Mesothelial cell of epicardium (in vitro differentiated cells): ENCODE results near the gene DNAH17. TPM values are rescaled to one million over a fixed set of nuclear protein-coding genes. Genes with fewer than 3 reads are reported as not detected.

ENCODE experiments used
- DNase-seq, 2 experiments: peaks; one replicate each; pipeline ENCODE4 v3.0.0; 2021; ENCODE audit warnings: low spot score in 2 of 2; ENCODE audit not compliant: unreplicated experiment in 2 of 2
- H3K27ac Mint-ChIP-seq: 2 replicates; pipeline ENCODE4 v1.8.0; 2021; ENCODE audit warnings: mixed read lengths
- H3K27me3 Mint-ChIP-seq: 2 replicates; pipeline ENCODE4 v1.8.0; 2021; ENCODE audit warnings: low read depth, mixed read lengths
- H3K36me3 Mint-ChIP-seq: 2 replicates; pipeline ENCODE4 v1.8.0; 2021; ENCODE audit warnings: mixed read lengths
- H3K4me1 Mint-ChIP-seq: 2 replicates; pipeline ENCODE4 v1.8.0; 2021; ENCODE audit warnings: mixed read lengths
- H3K4me3 Mint-ChIP-seq: 2 replicates; pipeline ENCODE4 v1.8.0; 2021; ENCODE audit warnings: mild to moderate bottlenecking, moderate library complexity, mixed read lengths
- H3K9me3 Mint-ChIP-seq: 2 replicates; pipeline ENCODE4 v1.8.0; 2021; ENCODE audit warnings: mixed read lengths
- CTCF ChIP-seq: fragments of 200-600 bp; sonication (generic); IDR thresholded peaks from one replicate; pipeline ENCODE4 v1.5.0; 2021; ENCODE audit warnings: antibody characterized with exemption; ENCODE audit not compliant: unreplicated experiment
- total RNA-seq: library from RNA; stranded (reverse); gene quantifications from 3 replicates; pipeline ENCODE4 v1.2.1, GENCODE V29; 2021

Gene DNAH17
- total RNA-seq, 1 donor from 2014 or later = 0.87 TPM

GRCh38 chr17:78428025-78428575, 149.1 kb downstream of the DNAH17 start:
- Mint-ChIP-seq H3K27ac (peak overlapping the region; percentile 76), H3K9me3 (no peaks in the 10 kb centered on the region), H3K4me1 (peaks cover 12% of the 10 kb centered on the region), H3K4me3 (no peak overlapping the region), H3K36me3 (peaks cover 12% of the 10 kb centered on the region), H3K27me3 (no peaks in the 10 kb centered on the region)
- no peak for DNase-seq
- TF ChIP-seq CTCF = no peak

- no peaks in the 10 kb centered on the region for H3K9me3 Mint-ChIP-seq
- H3K36me3 Mint-ChIP-seq = peaks cover 14% of the 10 kb centered on the region
- no peak for TF ChIP-seq CTCF
- H3K27me3 Mint-ChIP-seq = no peaks in the 10 kb centered on the region
- DNase-seq = no peak
- no peak overlapping the region for H3K27ac Mint-ChIP-seq
- H3K4me1 Mint-ChIP-seq = peaks cover 12% of the 10 kb centered on the region
- H3K4me3 Mint-ChIP-seq = no peak overlapping the region
These were observed 150.1 kb downstream of the DNAH17 start for GRCh38 chr17:78427140-78427539.

- Mint-ChIP-seq H3K27me3 (no peaks in the 10 kb centered on the region), H3K27ac (no peak overlapping the region), H3K4me3 (no peak overlapping the region), H3K36me3 (peaks cover 18% of the 10 kb centered on the region), H3K4me1 (peaks cover 20% of the 10 kb centered on the region), H3K9me3 (no peaks in the 10 kb centered on the region)
- no peak for TF ChIP-seq CTCF
- DNase-seq = no peak
These were observed 150.8 kb downstream of the DNAH17 start for GRCh38 chr17:78426293-78426879.

- Mint-ChIP-seq H3K4me3 (no peak overlapping the region), H3K36me3 (peaks cover 19% of the 10 kb centered on the region), H3K4me1 (peaks cover 21% of the 10 kb centered on the region), H3K27ac (no peak overlapping the region), H3K27me3 (no peaks in the 10 kb centered on the region), H3K9me3 (no peaks in the 10 kb centered on the region)
- DNase-seq = no peak
- no peak for TF ChIP-seq CTCF
These were observed 151.8 kb downstream of the DNAH17 start for GRCh38 chr17:78425429-78425828.

- Mint-ChIP-seq H3K27ac (no peak overlapping the region), H3K4me3 (no peak overlapping the region), H3K36me3 (peaks cover 14% of the 10 kb centered on the region), H3K4me1 (peaks cover 19% of the 10 kb centered on the region), H3K27me3 (no peaks in the 10 kb centered on the region), H3K9me3 (no peaks in the 10 kb centered on the region)
- no peak for DNase-seq
- no peak for TF ChIP-seq CTCF
These were observed 153.1 kb downstream of the DNAH17 start for GRCh38 chr17:78423961-78424675.
